GM18519 (cell line): ENCODE measurements around the gene LOXHD1.

Experiments
- ATAC-seq: cut with Tn5 transposase; IDR thresholded peaks from one replicate; pipeline ENCODE4 v1.9.1; 2021; ENCODE audit warnings: mild to moderate bottlenecking, moderate library complexity; ENCODE audit not compliant: unreplicated experiment, low FRiP score

The LOXHD1 gene

GRCh38 chr18:46554406-46555080, 102.5 kb downstream of the LOXHD1 start:
- no peak for ATAC-seq

GRCh38 chr18:46550609-46551008, 106.4 kb downstream of the LOXHD1 start:
- no peak for ATAC-seq

- ATAC-seq: no peak
Observed at GRCh38 chr18:46547520-46547919, 109.5 kb downstream of the LOXHD1 start.

- ATAC-seq: no peak
Observed at GRCh38 chr18:46546111-46546640, 110.8 kb downstream of the LOXHD1 start.

- ATAC-seq: no peak
Observed at GRCh38 chr18:46542545-46542944, 114.5 kb downstream of the LOXHD1 start.

GRCh38 chr18:46541626-46542189, 115.3 kb downstream of the LOXHD1 start:
- no peak for ATAC-seq

GRCh38 chr18:46538376-46538775, 118.6 kb downstream of the LOXHD1 start:
- no peak for ATAC-seq

GRCh38 chr18:46536215-46536874, 120.7 kb downstream of the LOXHD1 start:
- ATAC-seq: no peak

GRCh38 chr18:46531482-46531881, 125.5 kb downstream of the LOXHD1 start:
- no peak for ATAC-seq

GRCh38 chr18:46528037-46528436, 129.0 kb downstream of the LOXHD1 start:
- no peak for ATAC-seq

GRCh38 chr18:46519870-46520269, 137.2 kb downstream of the LOXHD1 start:
- no peak for ATAC-seq

GRCh38 chr18:46518438-46518837, 138.6 kb downstream of the LOXHD1 start:
- ATAC-seq: no peak

GRCh38 chr18:46516555-46516954, 140.5 kb downstream of the LOXHD1 start:
- no peak for ATAC-seq

- no peak for ATAC-seq
Observed at GRCh38 chr18:46510386-46510785, 146.6 kb downstream of the LOXHD1 start.

GRCh38 chr18:46509530-46509929, 147.5 kb downstream of the LOXHD1 start:
- ATAC-seq: no peak

- ATAC-seq: no peak
Observed at GRCh38 chr18:46506974-46507586, 149.9 kb downstream of the LOXHD1 start.

- ATAC-seq: no peak
Observed at GRCh38 chr18:46502444-46502843, 154.6 kb downstream of the LOXHD1 start.

GRCh38 chr18:46497129-46497528, 159.9 kb downstream of the LOXHD1 start:
- no peak for ATAC-seq

GRCh38 chr18:46488471-46489213, 168.4 kb downstream of the LOXHD1 start:
- no peak for ATAC-seq

GRCh38 chr18:46485675-46486194, 171.3 kb downstream of the LOXHD1 start:
- ATAC-seq: no peak
